PC-3 (cell line): ENCODE results near the gene RNF26. TPM values are rescaled to one million over a fixed set of nuclear protein-coding genes. Genes with fewer than 3 reads are reported as not detected.
A peak's percentile ranks its signal among the peaks of the same experiment; 100 is the strongest.

Source experiments
- ATAC-seq: fragments of 200-7000 bp; cut with Tn5 transposase; 2 replicates; pipeline ENCODE4 v1.9.1; 2020; ENCODE audit warnings: mild to moderate bottlenecking, moderate library complexity
- BruUV-seq: library from RNA; stranded (reverse); fragments of 400-500 nt; replicated peaks from 2 replicates; lab custom pipeline; 2021; lab: Mats Ljungman, UMichigan
- CTCF ChIA-PET: fragments of 300-600 bp; sonication (Branson Sonifier 250); formaldehyde crosslinking; loops from one replicate; lab custom pipeline; 2022; ENCODE audit warnings: antibody characterized with exemption; lab: Charles Lee
- POLR2A ChIA-PET: fragments of 300-600 bp; sonication (Branson Sonifier 250); formaldehyde crosslinking; loops from one replicate; lab custom pipeline; 2022; ENCODE audit warnings: antibody characterized with exemption; ENCODE audit not compliant: unreplicated experiment; lab: Charles Lee
- DNase-seq: peaks from one replicate; pipeline ENCODE4 v3.0.0-alpha.2; 2015
- H2AFZ ChIP-seq: fragments of 300-600 bp; sonication (generic); 2 replicates; pipeline ENCODE4 v1.6.0; 2016; ENCODE audit warnings: antibody characterized with exemption, low read length
- H3F3A ChIP-seq: fragments of 300-600 bp; sonication (generic); one replicate; pipeline ENCODE4 v1.6.0; 2017; ENCODE audit warnings: antibody characterized with exemption, low read length, control low read depth, mild to moderate bottlenecking; ENCODE audit not compliant: unreplicated experiment
- H3K27ac ChIP-seq: fragments of 300-600 bp; sonication (generic); 2 replicates; pipeline ENCODE4 v1.5.1; 2016; ENCODE audit warnings: mild to moderate bottlenecking, low read length
- H3K27me3 ChIP-seq: fragments of 300-600 bp; sonication (generic); 2 replicates; pipeline ENCODE4 v1.6.1; 2016; ENCODE audit warnings: low read length, mixed read lengths
- H3K36me3 ChIP-seq: fragments of 300-600 bp; sonication (generic); 2 replicates; pipeline ENCODE4 v1.6.1; 2016; ENCODE audit warnings: low read depth, mixed run types, low read length, mixed read lengths
- H3K4me1 ChIP-seq: fragments of 300-600 bp; sonication (generic); 2 replicates; pipeline ENCODE4 v1.5.1; 2016; ENCODE audit warnings: low read length; ENCODE audit not compliant: insufficient read depth
- H3K4me2 ChIP-seq: fragments of 300-600 bp; sonication (generic); 2 replicates; pipeline ENCODE4 v1.6.0; 2016; ENCODE audit warnings: low read length
- H3K4me3 ChIP-seq: fragments of 300-600 bp; sonication (generic); 2 replicates; pipeline ENCODE4 v1.5.1; 2016; ENCODE audit warnings: mild to moderate bottlenecking, low read length, mixed read lengths
- H3K79me2 ChIP-seq: fragments of 300-600 bp; sonication (generic); 2 replicates; pipeline ENCODE4 v1.6.1; 2017; ENCODE audit warnings: low read length, mixed read lengths
- H3K9ac ChIP-seq: fragments of 300-600 bp; sonication (generic); 2 replicates; pipeline ENCODE4 v1.6.0; 2016; ENCODE audit warnings: mild to moderate bottlenecking, low read length
- H3K9me2 ChIP-seq: fragments of 300-600 bp; sonication (generic); replicated peaks from 2 replicates; pipeline ENCODE4 v1.6.1; 2016; ENCODE audit warnings: mixed run types, low read length, mixed read lengths
- H3K9me3 ChIP-seq: fragments of 300-600 bp; sonication (generic); 2 replicates; pipeline ENCODE4 v1.6.1; 2016; ENCODE audit warnings: low read length, mixed read lengths
- H4K20me1 ChIP-seq: fragments of 300-600 bp; sonication (generic); 2 replicates; pipeline ENCODE4 v1.6.1; 2016; ENCODE audit warnings: low read length, mixed read lengths
- CTCF ChIP-seq: fragments of 300-600 bp; sonication (generic); conservative IDR thresholded peaks from 2 replicates; pipeline ENCODE4 v1.5.1; 2017; ENCODE audit warnings: antibody characterized with exemption, low read depth, mild to moderate bottlenecking, low read length
- EZH2 ChIP-seq: fragments of 300-600 bp; sonication (generic); IDR thresholded peaks from one replicate; pipeline ENCODE4 v1.6.1; 2017; ENCODE audit warnings: antibody characterized with exemption, mild to moderate bottlenecking, low read length; ENCODE audit not compliant: unreplicated experiment
- EZH2phosphoT487 ChIP-seq: fragments of 300-600 bp; sonication (generic); IDR thresholded peaks from 2 replicates; pipeline ENCODE4 v1.6.1; 2018; ENCODE audit warnings: mild to moderate bottlenecking, antibody characterized with exemption, low read length, borderline replicate concordance
- intact Hi-C: fragments of 100-400 bp; cut with micrococcal nuclease; formaldehyde crosslinking; loops from 2 replicates; pipeline ENCODE4 v1.9.0; 2023
- total RNA-seq: library from RNA; depleted of rRNA; stranded (reverse); fragments of >200 nt; gene quantifications from 2 replicates; pipeline ENCODE4 v1.2.3, GENCODE V29; 2014

The RNF26 gene
- total RNA-seq, 1 experiment from 2014 or later = 22.9 TPM

DNA sequence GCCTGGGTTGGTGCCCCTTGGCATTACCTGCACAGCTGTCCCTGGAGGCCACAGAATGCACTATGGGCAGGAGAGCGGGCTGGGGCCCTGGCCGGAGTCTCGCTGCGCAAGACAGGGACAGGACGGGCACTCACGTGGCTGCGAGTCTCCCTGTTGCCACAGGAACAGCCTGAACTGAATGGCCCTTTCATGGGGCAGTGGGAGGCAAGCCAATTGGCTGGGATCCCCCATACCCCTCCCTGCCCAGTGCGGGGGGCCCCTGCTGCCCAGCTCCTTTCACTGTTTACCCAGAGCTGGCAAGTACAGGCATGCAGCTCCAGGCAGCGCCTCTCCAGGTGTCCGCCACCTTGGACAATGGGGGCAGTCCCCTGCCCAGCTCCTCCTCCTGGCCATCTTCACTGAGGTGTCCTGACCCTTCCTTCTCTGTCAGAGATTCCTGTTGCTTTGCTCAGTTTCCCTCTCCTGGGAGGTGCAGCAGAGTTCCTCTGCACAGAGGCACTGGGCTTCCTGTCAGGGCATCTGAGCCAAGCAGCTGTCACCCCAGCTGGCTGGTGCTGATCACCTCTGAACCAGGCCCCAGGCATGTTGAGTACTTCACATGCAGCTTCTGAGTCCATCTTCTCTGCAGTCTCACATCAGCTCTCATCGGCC, 42.0 kb downstream of the RNF26 start:
- TF ChIP-seq CTCF = no peak
- no peak for TF ChIP-seq EZH2phosphoT487
- TF ChIP-seq EZH2 = no peak
- no TSS peak for BruUV-seq
- ChIA-PET POLR2A (no interaction called here), CTCF (no interaction called here)
- Histone ChIP-seq H3K79me2 (no peaks in the 10 kb centered on the region), H3K27ac (no peak overlapping the region), H3K9me2 (no peaks in the 10 kb centered on the region), H4K20me1 (no peaks in the 10 kb centered on the region), H3K9ac (no peak overlapping the region), H3K9me3 (no peaks in the 10 kb centered on the region), H2AFZ (no peak overlapping the region), H3K4me2 (no peak overlapping the region), H3K4me3 (no peak overlapping the region), H3K27me3 (no peaks in the 10 kb centered on the region), H3F3A (no peaks in the 10 kb centered on the region), H3K36me3 (no peaks in the 10 kb centered on the region), H3K4me1 (peaks cover 20% of the 10 kb centered on the region)
- intact Hi-C loops = no loop called here
- no peak for ATAC-seq
- no peak for DNase-seq

- no peak for TF ChIP-seq CTCF
- no peak for TF ChIP-seq EZH2
- TF ChIP-seq EZH2phosphoT487 = no peak
- no peaks in the 10 kb centered on the region for H3F3A ChIP-seq
- ATAC-seq = no peak
- no peaks in the 10 kb centered on the region for H3K27me3 ChIP-seq
- peaks cover 26% of the 10 kb centered on the region for H3K4me1 ChIP-seq
- H3K79me2 ChIP-seq = no peaks in the 10 kb centered on the region
- H4K20me1 ChIP-seq = no peaks in the 10 kb centered on the region
- intact Hi-C loops = no loop called here
- H3K36me3 ChIP-seq = no peaks in the 10 kb centered on the region
- no TSS peak for BruUV-seq
- CTCF ChIA-PET = interaction anchor here (1.1 kb wide), 1 partner anchor 39 kb away, joined by 4 read pairs; no protein-coding TSS in a partner anchor
- no peak overlapping the region for H2AFZ ChIP-seq
- peak overlapping the region; percentile 38 for H3K4me2 ChIP-seq
- H3K9ac ChIP-seq = no peak overlapping the region
- H3K9me3 ChIP-seq = no peaks in the 10 kb centered on the region
- no peak overlapping the region for H3K27ac ChIP-seq
- POLR2A ChIA-PET = no interaction called here
- DNase-seq = peak; percentile 41
- no peaks in the 10 kb centered on the region for H3K9me2 ChIP-seq
- no peak overlapping the region for H3K4me3 ChIP-seq
These were observed 43.0 kb downstream of the RNF26 start for GRCh38 chr11:119377112-119377901.
